GM18907 (cell line): ENCODE measurements around the gene CNNM1.

Experiments used
- ATAC-seq: cut with Tn5 transposase; IDR thresholded peaks from one replicate; pipeline ENCODE4 v1.9.1; 2021; ENCODE audit warnings: mild to moderate bottlenecking, moderate library complexity; ENCODE audit not compliant: unreplicated experiment

The CNNM1 gene

GRCh38 chr10:99443500-99443899 is 114.3 kb downstream of the CNNM1 start:
- ATAC-seq: no peak
